GM10847 (cell line): ENCODE results near the gene NAT16.

ENCODE experiments used
- POLR2A ChIP-seq: IDR thresholded peaks from 2 replicates; pipeline ENCODE4 v1.6.1; 2011; ENCODE audit not compliant: insufficient read length; ENCODE audit errors: extremely low read depth

NAT16 gene

GRCh38 chr7:101180130-101180755 is at the start of gene NAT16:
TSS of gene NAT16 (minus strand) at chr7:101180293. CDS start at chr7:101174807, 5,486 bp downstream.
- no peak for TF ChIP-seq POLR2A

- TF ChIP-seq POLR2A: no peak
Measured at GRCh38 chr7:101226721-101227120, 46.6 kb upstream of the NAT16 start.

GRCh38 chr7:101225650-101226049 is 45.6 kb upstream of the NAT16 start:
- no peak for TF ChIP-seq POLR2A

- TF ChIP-seq POLR2A: no peak
Measured at GRCh38 chr7:101223528-101223927, 43.4 kb upstream of the NAT16 start.

- no peak for TF ChIP-seq POLR2A
Measured at GRCh38 chr7:101222275-101222830, 42.3 kb upstream of the NAT16 start.

- no peak for TF ChIP-seq POLR2A
Measured at GRCh38 chr7:101220295-101220694, 40.2 kb upstream of the NAT16 start.

- TF ChIP-seq POLR2A: no peak
Measured at GRCh38 chr7:101218236-101219125, 38.4 kb upstream of the NAT16 start.

GRCh38 chr7:101217388-101218235 is 37.5 kb upstream of the NAT16 start, which contains the start of the genes PLOD3 and ZNHIT1:
TSS of gene PLOD3 (minus strand) at chr7:101217581. CDS start at chr7:101217274, 307 bp downstream.
TSS of gene ZNHIT1 (plus strand) at chr7:101218165. CDS start at chr7:101218196, 31 bp downstream.
- TF ChIP-seq POLR2A: peak; percentile 29

- TF ChIP-seq POLR2A: no peak
Measured at GRCh38 chr7:101216860-101217387, 36.8 kb upstream of the NAT16 start.

- TF ChIP-seq POLR2A: no peak
Measured at GRCh38 chr7:101216001-101216859, 36.1 kb upstream of the NAT16 start.

GRCh38 chr7:101212014-101212413 is 31.9 kb upstream of the NAT16 start:
- TF ChIP-seq POLR2A: no peak

GRCh38 chr7:101211501-101211900 is 31.4 kb upstream of the NAT16 start:
- TF ChIP-seq POLR2A: no peak

GRCh38 chr7:101210143-101210542 is 30.1 kb upstream of the NAT16 start:
- no peak for TF ChIP-seq POLR2A

GRCh38 chr7:101208794-101209193 is 28.7 kb upstream of the NAT16 start:
- TF ChIP-seq POLR2A: no peak
